Panc1 (cell line): ENCODE data around the gene KCNIP3. TPM values are rescaled to one million over a fixed set of nuclear protein-coding genes. Genes with fewer than 3 reads are reported as not detected.

Experiments used
- ATAC-seq: fragments of 200-7000 bp; cut with Tn5 transposase; 2 replicates; pipeline ENCODE4 v1.9.1; 2020; ENCODE audit warnings: mild to moderate bottlenecking, moderate library complexity
- BruUV-seq: library from RNA; stranded (reverse); fragments of 400-500 nt; replicated peaks from 2 replicates; lab custom pipeline; 2021; lab: Mats Ljungman, UMichigan
- CTCF ChIA-PET: fragments of 300-600 bp; sonication (Branson Sonifier 250); formaldehyde crosslinking; loops from one replicate; lab custom pipeline; 2022; ENCODE audit warnings: antibody characterized with exemption; lab: Charles Lee
- POLR2A ChIA-PET: fragments of 300-600 bp; sonication (Branson Sonifier 250); formaldehyde crosslinking; loops from one replicate; lab custom pipeline; 2022; ENCODE audit warnings: antibody characterized with exemption; lab: Charles Lee
- DNase-seq: peaks from one replicate; pipeline ENCODE4 v3.0.0-alpha.2; 2010; ENCODE audit warnings: low read depth, low spot score
- H3K27ac ChIP-seq: 2 replicates; pipeline ENCODE4 v1.5.1; 2011; ENCODE audit warnings: mild to moderate bottlenecking, low read length, inconsistent platforms
- H3K27me3 ChIP-seq: fragments of 200-500 bp; sonication (Bioruptor generic); 2 replicates; pipeline ENCODE4 v1.6.0; 2014; ENCODE audit warnings: low read length, inconsistent platforms; ENCODE audit not compliant: control insufficient read depth, insufficient read depth
- H3K36me3 ChIP-seq: fragments of 200-500 bp; sonication (Bioruptor generic); 2 replicates; pipeline ENCODE4 v1.5.1; 2014; ENCODE audit warnings: inconsistent platforms, mild to moderate bottlenecking, low read length, moderate library complexity; ENCODE audit not compliant: control insufficient read depth, insufficient read depth
- H3K4me1 ChIP-seq: 2 replicates; pipeline ENCODE4 v1.5.1; 2011; ENCODE audit warnings: inconsistent platforms, mild to moderate bottlenecking, low read length, moderate library complexity; ENCODE audit not compliant: control insufficient read depth, insufficient read depth
- H3K4me3 ChIP-seq, 2 experiments: 2 replicates each; pipeline ENCODE4 v1.5.1; 2011 to 2012; ENCODE audit warnings: low read depth in 2 of 2, low read length in 2 of 2, mild to moderate bottlenecking in 2 of 2, inconsistent platforms in 1 of 2, moderate library complexity in 1 of 2
- H3K9me3 ChIP-seq: fragments of 200-500 bp; sonication (Bioruptor generic); 2 replicates; pipeline ENCODE4 v1.5.1; 2014; ENCODE audit warnings: low read depth, mild to moderate bottlenecking, inconsistent platforms, low read length, moderate library complexity; ENCODE audit not compliant: control insufficient read depth, insufficient read depth
- CTCF ChIP-seq: fragments of 450-650 bp; IDR thresholded peaks from 2 replicates; pipeline ENCODE4 v1.5.1; 2017; ENCODE audit warnings: mild to moderate bottlenecking
- POLR2AphosphoS5 ChIP-seq: IDR thresholded peaks from 2 replicates; pipeline ENCODE4 v1.6.1; 2012; ENCODE audit warnings: mild to moderate bottlenecking, low read depth, low read length, moderate library complexity
- REST ChIP-seq, 2 experiments: IDR thresholded peaks; 2 replicates each; pipeline ENCODE4 v1.6.1; 2011 to 2012; ENCODE audit warnings: low read depth in 2 of 2, control low read depth in 1 of 2, low read length in 1 of 2, mild to moderate bottlenecking in 1 of 2, moderate library complexity in 1 of 2; ENCODE audit not compliant: insufficient read depth in 1 of 2
- SIN3A ChIP-seq: IDR thresholded peaks from 2 replicates; pipeline ENCODE4 v1.6.1; 2012; ENCODE audit warnings: low read depth, mild to moderate bottlenecking, low read length, moderate library complexity, borderline replicate concordance; ENCODE audit not compliant: insufficient read depth
- TCF7L2 ChIP-seq: IDR thresholded peaks from 2 replicates; pipeline ENCODE4 v1.6.1; 2011; ENCODE audit warnings: mild to moderate bottlenecking, low read depth, low read length, inconsistent platforms
- in situ Hi-C: cut with HindIII; loops from 2 replicates; pipeline ENCODE4 v1.10.0; 2016; ENCODE audit warnings: low sequenced_read_pairs, low pct_unique_long_range_greater_than_20kb
- intact Hi-C: fragments of 100-400 bp; cut with micrococcal nuclease; formaldehyde crosslinking; loops from one replicate; pipeline ENCODE4 v1.10.0; 2022; ENCODE audit not compliant: unreplicated experiment
- total RNA-seq: library from RNA; stranded (reverse); gene quantifications from one replicate; pipeline ENCODE4 v1.2.1, GENCODE V29; 2021; ENCODE audit not compliant: unreplicated experiment

Gene KCNIP3
- total RNA-seq, 1 experiment from 2014 or later, result 17.5 TPM

- H3K27me3 ChIP-seq, result no peaks in the 10 kb centered on the region
- no peaks in the 10 kb centered on the region for H3K36me3 ChIP-seq
- CTCF ChIA-PET, result no interaction called here
- in situ Hi-C loops, result no loop called here
- DNase-seq, result no peak
- POLR2A ChIA-PET, result no interaction called here
- ATAC-seq, result 0 out of 2 replicates have a peak, but pooled peaks have one; percentile 33
- no peaks in the 10 kb centered on the region for H3K4me1 ChIP-seq
- H3K27ac ChIP-seq, result no peak overlapping the region
- no TSS peak for BruUV-seq
- intact Hi-C loops, result no loop called here
- H3K4me3 ChIP-seq, result no peak overlapping the region
- no peaks in the 10 kb centered on the region for H3K9me3 ChIP-seq
- TF ChIP-seq CTCF, result no peak
- no peak for TF ChIP-seq TCF7L2
These were observed 75.7 kb downstream of the KCNIP3 start for GRCh38 chr2:95372845-95373244.

GRCh38 chr2:95374029-95374428, 76.9 kb downstream of the KCNIP3 start:
- POLR2A ChIA-PET, result no interaction called here
- H3K4me1 ChIP-seq, result no peaks in the 10 kb centered on the region

GRCh38 chr2:95374451-95374920, 77.3 kb downstream of the KCNIP3 start:
- Histone ChIP-seq H3K9me3 (no peaks in the 10 kb centered on the region), H3K27ac (no peak overlapping the region), H3K36me3 (no peaks in the 10 kb centered on the region), H3K27me3 (no peaks in the 10 kb centered on the region), H3K4me1 (no peaks in the 10 kb centered on the region), H3K4me3 (no peak overlapping the region)
- CTCF ChIA-PET, result no interaction called here
- POLR2A ChIA-PET, result no interaction called here
- intact Hi-C loops (no loop called here), in situ Hi-C loops (no loop called here)
- BruUV-seq, result no TSS peak
- no peak for DNase-seq
- TF ChIP-seq POLR2AphosphoS5, result no peak
- TF ChIP-seq SIN3A, result no peak
- no peak for TF ChIP-seq CTCF
- TF ChIP-seq REST (IDR thresholded peaks at IDR 0.05; ENCODE audit: insufficient read depth in 1 of 2, low read depth in 2 of 2, low read length in 1 of 2), result no peak
- no peak for TF ChIP-seq TCF7L2
- no peak for ATAC-seq

More at GRCh38 chr2:95374029-95374428, 76.9 kb downstream of the KCNIP3 start:
- CTCF ChIA-PET, result no interaction called here
- H3K27ac ChIP-seq, result no peak overlapping the region
- no peak for DNase-seq
- BruUV-seq, result no TSS peak
- no peak for ATAC-seq
- intact Hi-C loops (no loop called here), in situ Hi-C loops (no loop called here)
- H3K36me3 ChIP-seq, result no peaks in the 10 kb centered on the region
- TF ChIP-seq REST (IDR thresholded peaks at IDR 0.05; ENCODE audit: insufficient read depth in 1 of 2, low read depth in 2 of 2, low read length in 1 of 2) (peak; percentile 51 to 65; a peak in 2 of 4 replicates), POLR2AphosphoS5 (no peak)
- no peaks in the 10 kb centered on the region for H3K27me3 ChIP-seq
- H3K9me3 ChIP-seq, result no peaks in the 10 kb centered on the region
- H3K4me3 ChIP-seq, result no peak overlapping the region
